WTC11 (cell line): Measurements from ENCODE around the gene FRMD5. TPM values are rescaled to one million over a fixed set of nuclear protein-coding genes. Genes with fewer than 3 reads are reported as not detected.

Experiments used
- ATAC-seq: fragments of 200-7000 bp; cut with Tn5 transposase; 2 replicates; pipeline ENCODE4 v1.10.0; 2021; ENCODE audit warnings: mild to moderate bottlenecking, moderate library complexity
- CTCF ChIA-PET: fragments of 300-600 bp; sonication (Branson Sonifier 250); formaldehyde crosslinking; loops from one replicate; lab custom pipeline; 2021; ENCODE audit warnings: antibody characterized with exemption; lab: Charles Lee
- POLR2A ChIA-PET: fragments of 350-600 bp; sonication (Branson Sonifier 250); formaldehyde crosslinking; loops from one replicate; lab custom pipeline; 2021; ENCODE audit warnings: antibody characterized with exemption; lab: Charles Lee
- DNase-seq: peaks from one replicate; pipeline ENCODE4 v3.0.0; 2021; ENCODE audit warnings: low spot score
- H3K27ac Mint-ChIP-seq: 2 replicates; pipeline ENCODE4 v1.8.0; 2021; ENCODE audit warnings: mixed read lengths
- H3K27me3 Mint-ChIP-seq: 2 replicates; pipeline ENCODE4 v1.8.0; 2021; ENCODE audit warnings: low read depth, mild to moderate bottlenecking, moderate library complexity, mixed read lengths
- H3K36me3 Mint-ChIP-seq: 2 replicates; pipeline ENCODE4 v1.8.0; 2021; ENCODE audit warnings: mixed read lengths
- H3K4me1 Mint-ChIP-seq: 2 replicates; pipeline ENCODE4 v1.8.0; 2022; ENCODE audit warnings: mixed read lengths
- H3K4me3 Mint-ChIP-seq: 2 replicates; pipeline ENCODE4 v1.8.0; 2021; ENCODE audit warnings: mild to moderate bottlenecking, moderate library complexity, mixed read lengths
- H3K9me3 Mint-ChIP-seq: 2 replicates; pipeline ENCODE4 v1.8.0; 2021; ENCODE audit warnings: mixed read lengths
- AFF4 ChIP-seq: sonication (generic); formaldehyde crosslinking; IDR thresholded peaks from 2 replicates; pipeline ENCODE4 v1.8.1; 2023; ENCODE audit warnings: mild to moderate bottlenecking, missing genetic modification reagents, borderline replicate concordance
- AR ChIP-seq: fragments of 250-450 bp; sonication (Bioruptor Pico); IDR thresholded peaks from 2 replicates; pipeline ENCODE4 v1.9.0; 2021; ENCODE audit warnings: mild to moderate bottlenecking
- ATF6 ChIP-seq: sonication (generic); formaldehyde crosslinking; IDR thresholded peaks from 2 replicates; pipeline ENCODE4 v1.8.1; 2023; ENCODE audit warnings: mild to moderate bottlenecking, missing genetic modification reagents
- CBFB ChIP-seq: sonication (generic); formaldehyde crosslinking; IDR thresholded peaks from 2 replicates; pipeline ENCODE4 v1.8.1; 2022; ENCODE audit warnings: mild to moderate bottlenecking, low read depth, missing genetic modification reagents
- CREB1 ChIP-seq: sonication (generic); formaldehyde crosslinking; IDR thresholded peaks from 2 replicates; pipeline ENCODE4 v1.8.0; 2023; ENCODE audit warnings: mild to moderate bottlenecking, missing genetic modification reagents
- CREM ChIP-seq: sonication (generic); formaldehyde crosslinking; IDR thresholded peaks from 2 replicates; pipeline ENCODE4 v1.8.1; 2022; ENCODE audit warnings: mild to moderate bottlenecking, missing genetic modification reagents, moderate library complexity
- CTCF ChIP-seq: fragments of 200-600 bp; IDR thresholded peaks from 2 replicates; pipeline ENCODE4 v1.8.0; 2022; ENCODE audit warnings: antibody characterized with exemption
- E2F1 ChIP-seq: sonication (generic); formaldehyde crosslinking; IDR thresholded peaks from 2 replicates; pipeline ENCODE4 v1.8.0; 2022; ENCODE audit warnings: mild to moderate bottlenecking, missing genetic modification reagents
- E2F4 ChIP-seq: sonication (generic); formaldehyde crosslinking; IDR thresholded peaks from 2 replicates; pipeline ENCODE4 v1.8.1; 2022; ENCODE audit warnings: low read depth, mild to moderate bottlenecking, moderate library complexity, missing genetic modification reagents, borderline replicate concordance
- FOXP1 ChIP-seq: sonication (generic); formaldehyde crosslinking; IDR thresholded peaks from 2 replicates; pipeline ENCODE4 v1.8.0; 2022; ENCODE audit warnings: missing genetic modification reagents, mild to moderate bottlenecking, moderate library complexity, borderline replicate concordance
- GTF2I ChIP-seq: fragments of 250-450 bp; sonication (Bioruptor Pico); conservative IDR thresholded peaks from 2 replicates; pipeline ENCODE4 v1.4.0; 2021; ENCODE audit warnings: mild to moderate bottlenecking
- JAZF1 ChIP-seq: fragments of 250-450 bp; sonication (Bioruptor Pico); IDR thresholded peaks from 2 replicates; pipeline ENCODE4 v1.9.0; 2021; ENCODE audit warnings: moderate library complexity, mild to moderate bottlenecking, inconsistent platforms
- KAT7 ChIP-seq: sonication (generic); formaldehyde crosslinking; IDR thresholded peaks from 2 replicates; pipeline ENCODE4 v1.8.1; 2023; ENCODE audit warnings: missing genetic modification reagents, mild to moderate bottlenecking, borderline replicate concordance
- NR1H2 ChIP-seq: sonication (generic); formaldehyde crosslinking; IDR thresholded peaks from 2 replicates; pipeline ENCODE4 v1.9.0; 2021; ENCODE audit warnings: mild to moderate bottlenecking, moderate library complexity, missing genetic modification reagents
- USF2 ChIP-seq: sonication (generic); formaldehyde crosslinking; IDR thresholded peaks from 2 replicates; pipeline ENCODE4 v1.8.1; 2023; ENCODE audit warnings: mild to moderate bottlenecking, missing genetic modification reagents, moderate library complexity
- ZNF532 ChIP-seq: fragments of 250-450 bp; sonication (Bioruptor Pico); IDR thresholded peaks from 2 replicates; pipeline ENCODE4 v1.9.0; 2021; ENCODE audit warnings: mild to moderate bottlenecking, borderline replicate concordance
- total RNA-seq: library from RNA; stranded (reverse); gene quantifications from 3 replicates; pipeline ENCODE4 v1.2.3, GENCODE V29; 2021

The FRMD5 gene
- total RNA-seq, 1 experiment from 2014 or later, result 14.1 TPM

GRCh38 chr15:44029940-44030568 is 165.0 kb downstream of the FRMD5 start:
- H3K27ac Mint-ChIP-seq, result peak overlapping the region; percentile 24; the same call in 1 of the 2 replicates
- H3K36me3 Mint-ChIP-seq, result no peaks in the 10 kb centered on the region
- peaks cover 26% of the 10 kb centered on the region for H3K4me1 Mint-ChIP-seq
- CTCF ChIA-PET, result no interaction called here
- ATAC-seq (no peak), DNase-seq (no peak)
- H3K27me3 Mint-ChIP-seq, result no peaks in the 10 kb centered on the region
- peaks cover 6% of the 10 kb centered on the region; the same call in 1 of the 2 replicates for H3K9me3 Mint-ChIP-seq
- no peak overlapping the region for H3K4me3 Mint-ChIP-seq
- POLR2A ChIA-PET, result no interaction called here
- TF ChIP-seq KAT7 (no peak), GTF2I (CRISPR knock-in tag) (no peak), CREB1 (CRISPR knock-in tag) (no peak), USF2 (CRISPR knock-in tag) (no peak), AR (CRISPR knock-in tag) (no peak), ATF6 (CRISPR knock-in tag) (no peak), FOXP1 (CRISPR knock-in tag) (no peak), NR1H2 (no peak), CTCF (no peak), JAZF1 (CRISPR knock-in tag) (no peak), AFF4 (CRISPR knock-in tag) (no peak)
- TF ChIP-seq, all 79 proteins: peak for 0

- ATAC-seq (no peak), DNase-seq (no peak)
- CTCF ChIA-PET, result no interaction called here
- Mint-ChIP-seq H3K4me3 (no peak overlapping the region), H3K9me3 (peaks cover 6% of the 10 kb centered on the region; the same call in 1 of the 2 replicates), H3K27ac (no peak overlapping the region), H3K36me3 (no peaks in the 10 kb centered on the region), H3K4me1 (peaks cover 26% of the 10 kb centered on the region), H3K27me3 (no peaks in the 10 kb centered on the region)
- POLR2A ChIA-PET, result no interaction called here
- TF ChIP-seq ZNF532 (CRISPR knock-in tag) (no peak), CREM (CRISPR knock-in tag) (no peak), E2F1 (CRISPR knock-in tag) (no peak), CBFB (no peak), E2F4 (CRISPR knock-in tag) (no peak)
These were observed 166.1 kb downstream of the FRMD5 start for GRCh38 chr15:44029003-44029402.
